Measurements from ENCODE around the gene TOP3A.

- TF ChIP-seq CTCF (IDR thresholded peaks at IDR 0.05; ENCODE audit: low read depth, low read length) (no peak), POLR2A (IDR thresholded peaks at IDR 0.05; ENCODE audit: extremely low read depth, insufficient read length) (no peak), MYC (IDR thresholded peaks at IDR 0.05; ENCODE audit: low read depth, low read length) (no peak)
These were observed 47.4 kb downstream of the TOP3A start for GRCh38 chr17:18267366-18267765.

Data from NB4 (cell line).